Large intestine (tissue), 3 donors: Measurements from ENCODE around the gene SLC35B2. TPM values are rescaled to one million over a fixed set of nuclear protein-coding genes. Genes with fewer than 3 reads are reported as not detected.

Experiments used
- DNase-seq, 2 donors: peaks; one replicate each; pipeline versions ENCODE4 v3.0.0 to v3.0.0-alpha.2; 2013
- H3K27ac ChIP-seq: one replicate; pipeline ENCODE4 v1.5.1; 2013; ENCODE audit warnings: low read length
- H3K27me3 ChIP-seq: 2 replicates; pipeline ENCODE4 v1.6.1; 2013; ENCODE audit warnings: low read length; ENCODE audit not compliant: control insufficient read depth, insufficient read depth
- H3K36me3 ChIP-seq: 2 replicates; pipeline ENCODE4 v1.6.1; 2013; ENCODE audit warnings: low read length; ENCODE audit not compliant: control insufficient read depth, insufficient read depth
- H3K4me1 ChIP-seq: one replicate; pipeline ENCODE4 v1.6.1; 2013; ENCODE audit warnings: low read length; ENCODE audit not compliant: control insufficient read depth, insufficient read depth
- H3K4me3 ChIP-seq: one replicate; pipeline ENCODE4 v1.5.1; 2013; ENCODE audit warnings: low read length
- H3K9me3 ChIP-seq: one replicate; pipeline ENCODE4 v1.6.1; 2013; ENCODE audit warnings: mild to moderate bottlenecking, low read depth, low read length, moderate library complexity; ENCODE audit not compliant: control insufficient read depth
- WGBS: methylation state at CpG from one replicate; pipeline ENCODE4 v1.1.5; 2013; ENCODE audit warnings: low lambda C conversion rate; ENCODE audit not compliant: insufficient coverage; 5-methylcytosine and 5-hydroxymethylcytosine counted together
- polyA plus RNA-seq: library from polyadenylated mRNA; unstranded; fragments of 120-200 nt; gene quantifications from one replicate; pipeline ENCODE4 v1.2.1, GENCODE V29; 2013

Gene SLC35B2
- polyA plus RNA-seq, 1 donor: 43.5 TPM

- WGBS: no CpG with 5 or more reads among the region's 12 CpGs
- Histone ChIP-seq H3K27ac (no peak overlapping the region), H3K4me1 (peaks cover 10% of the 10 kb centered on the region), H3K27me3 (no peaks in the 10 kb centered on the region), H3K36me3 (peaks cover 69% of the 10 kb centered on the region), H3K4me3 (no peak overlapping the region), H3K9me3 (peaks cover 3% of the 10 kb centered on the region)
- no peak for DNase-seq
Observed at GRCh38 chr6:44254191-44255104, 2.9 kb downstream of the SLC35B2 start.

GRCh38 chr6:44253307-44254101, 3.8 kb downstream of the SLC35B2 start:
- Histone ChIP-seq H3K36me3 (peaks cover 70% of the 10 kb centered on the region), H3K4me3 (no peak overlapping the region), H3K27ac (no peak overlapping the region), H3K9me3 (peaks cover 3% of the 10 kb centered on the region), H3K4me1 (peaks cover 13% of the 10 kb centered on the region), H3K27me3 (no peaks in the 10 kb centered on the region)
- no peak for DNase-seq
- 67% methylated on average over 1 of the region's 10 CpGs for WGBS

- H3K4me3 ChIP-seq: no peak overlapping the region
- peaks cover 1% of the 10 kb centered on the region for H3K9me3 ChIP-seq
- no peak overlapping the region for H3K27ac ChIP-seq
- H3K36me3 ChIP-seq: peaks cover 70% of the 10 kb centered on the region
- no peaks in the 10 kb centered on the region for H3K27me3 ChIP-seq
- H3K4me1 ChIP-seq: peaks cover 8% of the 10 kb centered on the region
- WGBS: no CpG with 5 or more reads among the region's 14 CpGs
- no peak for DNase-seq
Observed at GRCh38 chr6:44251576-44252524, 5.5 kb downstream of the SLC35B2 start.

- H3K4me1 ChIP-seq: peaks cover 5% of the 10 kb centered on the region
- DNase-seq: no peak
- WGBS: 100% methylated on average over 2 of the region's 3 CpGs
- peaks cover 70% of the 10 kb centered on the region for H3K36me3 ChIP-seq
- H3K27ac ChIP-seq: no peak overlapping the region
- no peaks in the 10 kb centered on the region for H3K9me3 ChIP-seq
- H3K27me3 ChIP-seq: no peaks in the 10 kb centered on the region
- no peak overlapping the region for H3K4me3 ChIP-seq
Observed at GRCh38 chr6:44250718-44251123, 6.6 kb downstream of the SLC35B2 start.

GRCh38 chr6:44250067-44250717, 7.1 kb downstream of the SLC35B2 start:
- H3K27ac ChIP-seq: no peak overlapping the region
- H3K36me3 ChIP-seq: peaks cover 66% of the 10 kb centered on the region
- WGBS: 58% methylated on average over 1 of the region's 6 CpGs

GRCh38 chr6:44249082-44249748, 8.1 kb downstream of the SLC35B2 start:
- Histone ChIP-seq H3K4me3 (no peak overlapping the region), H3K4me1 (peaks cover 8% of the 10 kb centered on the region), H3K27ac (no peak overlapping the region), H3K27me3 (no peaks in the 10 kb centered on the region), H3K9me3 (no peaks in the 10 kb centered on the region), H3K36me3 (peaks cover 56% of the 10 kb centered on the region)
- WGBS: no CpG with 5 or more reads among the region's 9 CpGs
- DNase-seq: no peak

More at GRCh38 chr6:44250067-44250717, 7.1 kb downstream of the SLC35B2 start:
- no peak for DNase-seq
- no peaks in the 10 kb centered on the region for H3K9me3 ChIP-seq
- no peak overlapping the region for H3K4me3 ChIP-seq
- H3K4me1 ChIP-seq: peaks cover 8% of the 10 kb centered on the region
- H3K27me3 ChIP-seq: no peaks in the 10 kb centered on the region

- H3K27me3 ChIP-seq: no peaks in the 10 kb centered on the region
- H3K36me3 ChIP-seq: peaks cover 50% of the 10 kb centered on the region
- DNase-seq: no peak
- peaks cover 8% of the 10 kb centered on the region for H3K4me1 ChIP-seq
- no peaks in the 10 kb centered on the region for H3K9me3 ChIP-seq
- WGBS: no CpG with 5 or more reads among the region's 1 CpG
- peak overlapping the region; percentile 96 for H3K4me3 ChIP-seq
- no peak overlapping the region for H3K27ac ChIP-seq
Observed at GRCh38 chr6:44248579-44248978, 8.7 kb downstream of the SLC35B2 start.

- Histone ChIP-seq H3K36me3 (peaks cover 40% of the 10 kb centered on the region), H3K9me3 (no peaks in the 10 kb centered on the region), H3K4me1 (peaks cover 8% of the 10 kb centered on the region), H3K27ac (peak overlapping the region; percentile 94), H3K4me3 (peak overlapping the region; percentile 96), H3K27me3 (no peaks in the 10 kb centered on the region)
- WGBS: no CpG with 5 or more reads among the region's 52 CpGs
- peak; percentile 65 to 84 for DNase-seq
Observed at GRCh38 chr6:44247338-44248302, 9.7 kb downstream of the SLC35B2 start.
